Large intestine (tissue), 3 donors: ENCODE measurements around the gene ARSB. TPM values are rescaled to one million over a fixed set of nuclear protein-coding genes. Genes with fewer than 3 reads are reported as not detected.
"Not testable (repeated sequence)": the region's sequence is repeated elsewhere in the genome, so short reads cannot be mapped to it uniquely, and the experiment has no call there.

Source experiments
- DNase-seq, 2 donors: peaks; one replicate each; pipeline versions ENCODE4 v3.0.0 to v3.0.0-alpha.2; 2013
- H3K27ac ChIP-seq: one replicate; pipeline ENCODE4 v1.5.1; 2013; ENCODE audit warnings: low read length
- H3K27me3 ChIP-seq: 2 replicates; pipeline ENCODE4 v1.6.1; 2013; ENCODE audit warnings: low read length; ENCODE audit not compliant: control insufficient read depth, insufficient read depth
- H3K36me3 ChIP-seq: 2 replicates; pipeline ENCODE4 v1.6.1; 2013; ENCODE audit warnings: low read length; ENCODE audit not compliant: control insufficient read depth, insufficient read depth
- H3K4me1 ChIP-seq: one replicate; pipeline ENCODE4 v1.6.1; 2013; ENCODE audit warnings: low read length; ENCODE audit not compliant: control insufficient read depth, insufficient read depth
- H3K4me3 ChIP-seq: one replicate; pipeline ENCODE4 v1.5.1; 2013; ENCODE audit warnings: low read length
- H3K9me3 ChIP-seq: one replicate; pipeline ENCODE4 v1.6.1; 2013; ENCODE audit warnings: mild to moderate bottlenecking, low read depth, low read length, moderate library complexity; ENCODE audit not compliant: control insufficient read depth
- WGBS: methylation state at CpG from one replicate; pipeline ENCODE4 v1.1.5; 2013; ENCODE audit warnings: low lambda C conversion rate; ENCODE audit not compliant: insufficient coverage; 5-methylcytosine and 5-hydroxymethylcytosine counted together
- polyA plus RNA-seq: library from polyadenylated mRNA; unstranded; fragments of 120-200 nt; gene quantifications from one replicate; pipeline ENCODE4 v1.2.1, GENCODE V29; 2013

Gene ARSB
- polyA plus RNA-seq, 1 donor, result 17.9 TPM

DNA sequence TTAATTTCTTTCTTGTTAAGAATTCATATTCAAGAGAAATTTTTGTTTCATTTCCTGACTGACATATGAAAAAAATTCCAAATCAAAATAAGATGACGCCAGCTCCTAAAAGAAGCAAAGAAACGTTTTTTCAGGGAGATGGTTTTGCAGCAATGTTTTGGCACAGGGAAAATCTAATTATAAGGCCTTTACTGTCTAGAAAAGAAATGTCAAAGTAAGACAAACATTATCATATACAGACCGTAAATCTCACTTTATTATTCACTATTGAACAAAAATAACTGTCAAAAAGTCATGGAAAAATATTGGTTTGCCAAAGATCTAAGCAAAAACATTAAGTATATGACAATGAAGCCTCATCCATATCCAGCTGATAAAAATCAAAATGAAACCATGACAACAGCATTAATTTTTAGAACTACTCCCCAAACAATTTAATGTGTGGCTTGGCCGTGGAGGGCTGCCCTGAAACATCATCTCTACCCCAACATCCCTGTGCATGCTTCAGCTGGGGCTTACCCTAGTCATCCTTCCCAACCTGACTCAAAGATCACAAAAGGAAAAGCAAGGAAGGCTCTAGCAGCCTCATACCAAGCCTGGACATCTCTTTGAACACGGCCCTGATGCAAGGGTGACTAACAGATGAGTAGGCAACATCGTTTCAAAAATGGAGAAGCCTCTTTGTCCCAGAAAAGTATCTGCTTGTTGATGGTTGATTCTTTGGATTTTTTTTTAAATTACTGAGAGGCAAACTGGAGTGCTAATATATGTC lies 95.6 kb downstream of the ARSB start:
- Histone ChIP-seq H3K9me3 (no peaks in the 10 kb centered on the region), H3K4me1 (no peaks in the 10 kb centered on the region), H3K27me3 (no peaks in the 10 kb centered on the region), H3K27ac (no peak overlapping the region), H3K4me3 (no peak overlapping the region), H3K36me3 (peaks cover 3% of the 10 kb centered on the region)
- 90% methylated on average over 3 of the region's 6 CpGs for WGBS
- no peak for DNase-seq

DNA sequence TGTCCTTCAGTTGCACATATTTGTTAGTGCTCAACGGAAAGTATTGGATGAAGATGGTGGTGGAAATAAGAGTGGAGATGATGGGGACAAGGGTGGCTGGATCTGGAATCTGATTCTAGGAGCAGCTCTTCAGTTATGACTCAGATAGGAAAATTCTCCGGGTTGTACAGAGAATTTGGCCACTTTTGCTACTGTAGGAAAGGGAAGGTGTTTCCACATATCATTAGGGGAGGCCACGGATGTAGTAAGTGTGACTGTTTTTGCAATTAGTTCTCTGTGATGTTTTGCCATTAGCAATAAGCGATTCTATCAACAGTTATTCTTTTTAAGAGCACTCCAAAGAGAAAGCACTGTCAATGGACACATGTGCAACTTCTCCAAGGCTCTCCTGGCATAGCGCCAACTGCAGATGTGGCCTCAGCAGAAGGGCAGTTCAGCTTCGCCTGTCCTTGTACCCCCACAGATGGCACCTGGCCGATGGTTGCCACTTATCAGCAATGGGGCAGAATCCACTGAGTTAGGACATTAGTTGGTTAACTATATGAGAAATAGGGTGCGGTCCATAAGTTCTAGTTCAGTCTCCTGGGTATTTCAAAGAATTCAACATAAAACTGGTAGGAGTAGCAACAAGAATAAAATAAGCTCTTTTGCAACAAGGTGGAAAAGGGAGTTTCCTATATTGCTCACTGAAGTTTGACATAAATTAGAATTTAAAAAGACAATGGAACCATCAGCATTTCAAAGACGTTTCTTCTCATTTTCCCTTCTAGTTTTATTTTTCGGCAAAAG lies 96.3 kb downstream of the ARSB start:
- 95% methylated on average over 2 of the region's 10 CpGs for WGBS
- no peak overlapping the region for H3K4me3 ChIP-seq
- no peak overlapping the region for H3K27ac ChIP-seq
- no peaks in the 10 kb centered on the region for H3K4me1 ChIP-seq
- H3K27me3 ChIP-seq, result no peaks in the 10 kb centered on the region
- no peak for DNase-seq
- H3K9me3 ChIP-seq, result no peaks in the 10 kb centered on the region
- peaks cover 3% of the 10 kb centered on the region for H3K36me3 ChIP-seq

DNA sequence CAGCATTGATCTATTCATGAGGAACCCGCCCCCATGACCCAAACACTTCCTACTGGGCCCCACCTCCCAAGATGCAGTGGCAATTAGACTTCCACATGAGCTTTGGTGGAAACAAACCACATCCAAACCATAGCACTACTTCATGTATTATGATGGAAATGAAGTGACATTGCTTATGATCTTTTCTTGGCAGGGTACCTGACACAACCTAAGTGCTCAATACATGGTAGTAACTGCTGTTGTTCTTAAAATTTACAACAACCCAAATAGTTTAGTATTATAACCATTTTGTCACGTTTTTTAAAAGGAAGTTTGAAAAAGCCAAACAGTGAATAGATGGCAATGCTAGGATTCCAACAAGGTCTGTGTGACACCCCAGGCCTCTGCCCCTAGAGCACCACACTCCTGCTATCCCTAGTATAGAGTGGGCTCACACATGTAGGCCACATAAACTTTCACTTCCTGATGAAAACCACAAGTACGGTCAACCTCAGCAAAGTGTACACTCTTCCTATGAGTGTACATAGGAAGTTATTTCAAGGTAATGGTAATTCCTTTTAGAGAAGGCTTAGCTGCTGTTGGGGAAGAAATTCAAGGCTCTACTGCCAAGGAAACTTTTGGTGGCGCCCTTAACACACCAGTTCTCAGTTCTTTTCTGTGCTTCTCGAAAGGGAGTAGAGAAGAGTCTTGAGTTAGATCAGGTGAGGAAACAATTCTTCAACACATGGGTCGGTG lies 97.6 kb downstream of the ARSB start:
- 100% methylated on average over 1 of the region's 6 CpGs for whole genome bisulfite sequencing
- DNase-seq, result no peak
- Histone ChIP-seq H3K27ac (no peak overlapping the region), H3K4me3 (no peak overlapping the region), H3K4me1 (no peaks in the 10 kb centered on the region), H3K9me3 (no peaks in the 10 kb centered on the region), H3K36me3 (peaks cover 3% of the 10 kb centered on the region), H3K27me3 (no peaks in the 10 kb centered on the region)

DNA sequence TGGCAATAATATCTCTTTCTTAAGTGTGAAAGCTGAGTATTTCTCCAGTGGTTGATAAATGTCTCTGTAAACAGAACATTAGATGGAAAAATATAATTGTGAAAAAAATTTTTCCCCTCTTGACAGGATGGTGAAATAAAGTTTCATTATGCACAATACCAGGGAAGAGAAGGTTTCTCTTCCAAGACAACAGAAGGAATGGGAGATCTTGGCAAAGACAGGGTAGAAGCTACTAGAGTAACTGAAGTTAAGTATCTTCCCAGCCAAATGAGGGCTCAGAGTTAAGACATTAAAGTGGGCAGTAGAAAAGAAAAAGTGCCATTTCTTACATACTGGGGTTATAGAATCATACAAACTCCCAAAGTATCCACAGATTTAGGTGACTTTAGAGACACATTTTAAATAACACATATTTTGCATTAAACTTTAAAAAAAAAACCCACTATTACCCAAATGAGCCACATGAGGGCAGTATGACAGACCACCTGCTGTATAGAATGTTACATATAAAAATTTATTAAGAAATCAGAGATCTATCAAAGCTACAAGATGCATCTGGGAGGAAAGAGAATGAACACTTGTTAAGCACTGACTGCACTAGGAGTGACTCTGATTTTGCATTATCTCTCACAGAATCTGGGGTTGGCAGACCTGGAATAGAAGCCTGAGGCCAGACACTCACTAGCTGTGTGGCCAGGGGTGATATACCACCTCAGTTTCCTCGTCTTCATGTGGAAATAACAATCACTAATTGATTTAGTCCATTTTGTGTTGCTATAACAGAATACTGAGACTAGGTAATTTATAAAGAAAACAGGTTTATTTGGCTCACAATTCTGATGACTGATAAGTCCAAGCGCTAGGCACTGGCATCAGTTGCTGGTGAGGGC lies 98.5 kb downstream of the ARSB start:
- no peaks in the 10 kb centered on the region for H3K27me3 ChIP-seq
- no peak overlapping the region for H3K4me3 ChIP-seq
- no CpG with 5 or more reads among the region's 2 CpGs for WGBS
- H3K9me3 ChIP-seq, result no peaks in the 10 kb centered on the region
- H3K4me1 ChIP-seq, result no peaks in the 10 kb centered on the region
- no peak for DNase-seq
- H3K36me3 ChIP-seq, result peaks cover 3% of the 10 kb centered on the region
- no peak overlapping the region for H3K27ac ChIP-seq

DNA sequence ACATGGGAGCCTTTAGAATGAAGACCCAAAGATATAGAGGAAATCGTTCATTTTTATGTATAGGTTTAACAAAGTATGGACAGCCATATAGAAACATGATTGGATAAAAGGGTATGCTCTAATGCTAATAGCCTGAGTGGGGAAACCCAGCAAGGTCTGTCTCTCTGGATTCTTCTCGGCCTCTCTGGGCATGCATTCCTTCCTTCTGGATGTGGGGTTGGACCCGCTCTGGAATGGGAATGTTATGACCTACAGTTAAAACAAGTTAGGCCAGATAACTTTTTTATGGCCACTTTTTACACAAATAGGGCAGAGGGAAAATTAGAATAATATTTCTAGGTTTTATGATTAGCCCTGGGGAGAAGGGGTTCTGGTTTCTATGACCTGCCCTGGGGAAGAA lies 103.2 kb downstream of the ARSB start:
- H3K36me3 ChIP-seq, result peaks cover 3% of the 10 kb centered on the region
- H3K4me3 ChIP-seq, result no peak overlapping the region
- no peaks in the 10 kb centered on the region for H3K4me1 ChIP-seq
- DNase-seq, result no peak
- H3K27ac ChIP-seq, result no peak overlapping the region
- no CpG with 5 or more reads among the region's 3 CpGs for WGBS
- H3K27me3 ChIP-seq, result no peaks in the 10 kb centered on the region
- no peaks in the 10 kb centered on the region for H3K9me3 ChIP-seq

DNA sequence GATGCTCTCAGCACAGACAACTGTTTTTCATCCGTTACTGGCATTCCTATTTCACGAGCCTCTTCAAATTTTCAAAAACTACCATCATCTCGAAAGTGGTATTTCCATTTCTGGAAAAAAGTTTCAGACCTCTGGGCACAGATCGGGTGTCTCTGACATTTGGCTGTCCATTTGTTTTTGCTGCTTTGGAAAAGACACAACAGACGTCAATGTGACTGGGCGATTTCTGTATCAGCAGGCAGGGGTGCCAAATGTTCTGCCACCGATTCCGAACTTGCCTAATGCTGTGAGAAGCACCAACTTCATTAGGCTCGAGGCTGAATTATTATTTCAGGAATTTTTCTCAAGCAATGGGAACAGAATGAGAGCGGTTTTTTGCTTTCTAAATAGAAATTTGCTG lies 105.6 kb downstream of the ARSB start:
- Histone ChIP-seq H3K4me1 (no peaks in the 10 kb centered on the region), H3K27ac (no peak overlapping the region), H3K4me3 (no peak overlapping the region), H3K27me3 (no peaks in the 10 kb centered on the region), H3K9me3 (no peaks in the 10 kb centered on the region), H3K36me3 (no peaks in the 10 kb centered on the region)
- no peak for DNase-seq
- WGBS, result 100% methylated on average over 5 of the region's 10 CpGs

DNA sequence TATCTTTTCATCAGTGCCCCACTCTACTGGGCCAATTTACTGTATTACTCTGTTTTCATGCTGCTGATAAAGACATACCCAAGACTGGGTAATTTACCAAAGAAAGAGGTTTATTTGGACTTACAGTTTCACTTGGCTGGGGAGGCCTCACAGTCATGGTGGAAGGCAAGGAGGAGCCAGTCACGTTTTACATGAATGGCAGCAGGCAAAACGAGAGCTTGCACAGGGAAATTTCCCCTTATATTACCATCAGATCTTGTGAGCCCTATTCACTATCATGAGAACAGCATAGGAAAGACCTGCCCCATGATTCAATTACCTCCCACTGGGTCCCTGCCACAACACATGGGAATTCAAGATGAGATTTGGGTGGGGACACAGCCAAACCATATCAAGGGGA lies 119.0 kb downstream of the ARSB start:
- H3K4me1 ChIP-seq, H3K27ac ChIP-seq, H3K27me3 ChIP-seq, DNase-seq, H3K9me3 ChIP-seq, H3K4me3 ChIP-seq, H3K36me3 ChIP-seq: not testable (repeated sequence)
- no CpG with 5 or more reads among the region's 2 CpGs for WGBS

DNA sequence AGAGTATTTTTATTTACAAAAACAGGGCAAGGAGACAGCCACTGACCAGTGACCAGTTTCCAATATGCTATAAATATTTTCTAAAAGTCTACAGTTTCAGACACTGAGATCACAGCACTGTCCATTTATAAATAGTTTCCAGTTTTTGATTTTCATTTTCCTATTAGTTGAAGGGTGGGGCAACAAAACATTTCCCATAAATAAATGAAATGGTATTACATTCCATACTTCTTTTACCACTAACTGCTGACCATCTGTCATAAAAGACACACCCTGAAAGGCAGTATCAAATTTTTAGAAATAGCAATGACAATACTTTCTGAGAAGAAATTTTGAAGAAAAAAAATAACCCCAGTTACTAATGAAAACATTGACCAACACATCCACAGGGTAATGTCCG lies 126.7 kb downstream of the ARSB start:
- peaks cover 6% of the 10 kb centered on the region for H3K9me3 ChIP-seq
- no peaks in the 10 kb centered on the region for H3K4me1 ChIP-seq
- no peak overlapping the region for H3K27ac ChIP-seq
- no peak overlapping the region for H3K4me3 ChIP-seq
- H3K36me3 ChIP-seq, result no peaks in the 10 kb centered on the region
- no peak for DNase-seq
- H3K27me3 ChIP-seq, result no peaks in the 10 kb centered on the region
- no CpG with 5 or more reads among the region's 1 CpG for WGBS

DNA sequence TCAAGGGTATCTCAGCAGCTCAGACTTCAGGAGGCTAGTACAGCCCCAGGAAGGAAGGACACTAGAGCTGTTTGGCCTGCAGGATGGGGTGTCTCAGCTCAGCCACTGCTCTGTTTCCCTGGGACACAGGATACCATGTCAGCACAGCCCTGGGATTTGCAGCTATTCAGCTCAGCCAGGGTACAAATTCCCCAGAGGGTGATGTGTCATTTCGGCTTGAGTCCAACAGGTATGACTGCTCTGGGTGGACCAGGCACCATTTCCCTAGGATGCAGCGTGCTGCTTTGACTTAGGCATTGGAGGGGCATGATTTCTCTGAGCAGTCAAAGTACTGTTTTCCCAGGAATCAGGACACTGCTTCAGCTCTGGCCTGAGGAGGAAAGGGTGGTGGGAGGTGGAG lies 130.1 kb downstream of the ARSB start:
- no CpG with 5 or more reads among the region's 2 CpGs for WGBS
- no peaks in the 10 kb centered on the region for H3K27me3 ChIP-seq
- DNase-seq, result no peak
- peaks cover 6% of the 10 kb centered on the region for H3K9me3 ChIP-seq
- no peak overlapping the region for H3K4me3 ChIP-seq
- H3K36me3 ChIP-seq, result no peaks in the 10 kb centered on the region
- no peak overlapping the region for H3K27ac ChIP-seq
- no peaks in the 10 kb centered on the region for H3K4me1 ChIP-seq

DNA sequence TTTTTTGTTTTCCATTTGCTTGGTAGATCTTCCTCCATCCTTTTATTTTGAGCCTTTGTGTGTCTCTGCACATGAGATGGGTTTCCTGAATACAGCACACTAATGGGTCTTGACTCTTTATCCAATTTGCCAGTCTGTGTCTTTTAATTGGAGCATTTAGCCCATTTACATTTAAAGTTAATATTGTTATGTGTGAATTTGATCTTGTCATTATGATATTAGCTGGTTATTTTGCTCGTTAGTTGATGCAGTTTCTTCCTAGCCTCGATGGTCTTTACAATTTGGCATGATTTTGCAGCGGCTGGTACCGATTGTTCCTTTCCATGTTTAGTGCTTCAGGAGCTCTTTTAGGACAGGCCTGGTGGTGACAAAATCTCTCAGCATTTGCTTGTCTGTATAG lies 133.2 kb downstream of the ARSB start:
- H3K36me3 ChIP-seq, DNase-seq, H3K4me1 ChIP-seq, H3K27ac ChIP-seq, H3K9me3 ChIP-seq, H3K4me3 ChIP-seq, H3K27me3 ChIP-seq: not testable (repeated sequence)
- no CpG with 5 or more reads among the region's 4 CpGs for WGBS
